ENCODE measurements around the gene VGF.
"Not testable (repeated sequence)": the region's sequence is repeated elsewhere in the genome, so short reads cannot be mapped to it uniquely, and the experiment has no call there.

VGF gene

DNA sequence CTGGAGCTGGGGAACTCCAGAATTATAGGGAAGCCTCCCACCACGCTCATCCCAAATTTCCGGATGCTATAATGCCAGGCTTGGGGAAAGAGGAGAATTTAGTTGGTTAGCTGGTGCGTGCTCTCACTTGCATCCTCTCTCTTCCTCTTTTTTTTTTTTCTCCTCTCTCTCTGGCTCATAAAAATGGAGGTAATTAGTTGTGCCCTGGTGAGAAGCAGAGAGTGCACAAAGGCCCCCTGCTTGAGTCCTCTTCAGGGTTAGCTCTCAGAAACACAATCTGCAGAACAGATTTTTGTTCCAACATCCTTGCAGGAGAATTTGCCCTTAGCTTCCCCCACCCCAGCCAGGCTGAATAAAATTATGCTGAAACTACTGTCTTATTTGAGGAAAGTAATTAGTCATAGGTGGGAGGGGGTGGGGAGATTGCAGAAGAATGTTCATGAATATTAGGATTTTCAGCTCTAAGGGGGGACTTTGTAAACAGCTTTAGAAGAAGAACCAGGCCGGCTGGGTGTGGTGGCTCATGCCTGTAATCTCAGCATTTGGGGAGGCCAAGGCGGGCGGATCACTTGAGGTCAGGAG lies 30.9 kb downstream of the VGF start:
- no peak for DNase-seq

DNA sequence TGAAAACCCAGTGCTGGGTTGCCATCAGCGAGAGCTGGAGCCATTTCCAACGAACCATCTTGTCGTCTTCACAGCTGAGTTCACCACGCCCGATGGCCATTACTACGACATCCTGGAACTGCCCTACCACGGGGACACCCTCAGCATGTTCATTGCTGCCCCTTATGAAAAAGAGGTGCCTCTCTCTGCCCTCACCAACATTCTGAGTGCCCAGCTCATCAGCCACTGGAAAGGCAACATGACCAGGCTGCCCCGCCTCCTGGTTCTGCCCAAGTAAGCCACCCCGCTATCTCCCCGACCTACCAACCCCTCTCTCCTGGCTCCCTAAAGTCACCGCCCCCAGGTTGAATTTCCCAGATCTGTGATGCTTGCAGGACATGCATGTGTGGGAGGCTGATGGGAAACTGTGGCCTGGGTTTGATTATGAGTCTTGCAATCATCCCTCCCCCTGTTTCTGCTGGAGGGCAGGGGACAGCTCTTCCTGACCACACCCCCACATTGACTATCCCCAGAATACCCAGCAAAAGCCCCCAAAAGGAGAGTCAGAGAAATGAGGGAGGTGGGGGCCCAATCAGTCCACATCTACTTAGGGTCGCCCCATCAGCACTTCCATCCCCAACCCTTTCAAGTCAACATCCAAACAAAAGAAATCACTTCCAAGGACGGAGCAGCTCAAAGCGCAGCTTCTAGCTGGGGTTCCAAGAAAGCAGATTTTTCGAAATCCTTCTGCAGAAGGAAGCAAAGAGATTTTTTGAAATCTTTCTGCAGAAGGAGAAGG lies 31.6 kb downstream of the VGF start:
- DNase-seq = no peak

DNA sequence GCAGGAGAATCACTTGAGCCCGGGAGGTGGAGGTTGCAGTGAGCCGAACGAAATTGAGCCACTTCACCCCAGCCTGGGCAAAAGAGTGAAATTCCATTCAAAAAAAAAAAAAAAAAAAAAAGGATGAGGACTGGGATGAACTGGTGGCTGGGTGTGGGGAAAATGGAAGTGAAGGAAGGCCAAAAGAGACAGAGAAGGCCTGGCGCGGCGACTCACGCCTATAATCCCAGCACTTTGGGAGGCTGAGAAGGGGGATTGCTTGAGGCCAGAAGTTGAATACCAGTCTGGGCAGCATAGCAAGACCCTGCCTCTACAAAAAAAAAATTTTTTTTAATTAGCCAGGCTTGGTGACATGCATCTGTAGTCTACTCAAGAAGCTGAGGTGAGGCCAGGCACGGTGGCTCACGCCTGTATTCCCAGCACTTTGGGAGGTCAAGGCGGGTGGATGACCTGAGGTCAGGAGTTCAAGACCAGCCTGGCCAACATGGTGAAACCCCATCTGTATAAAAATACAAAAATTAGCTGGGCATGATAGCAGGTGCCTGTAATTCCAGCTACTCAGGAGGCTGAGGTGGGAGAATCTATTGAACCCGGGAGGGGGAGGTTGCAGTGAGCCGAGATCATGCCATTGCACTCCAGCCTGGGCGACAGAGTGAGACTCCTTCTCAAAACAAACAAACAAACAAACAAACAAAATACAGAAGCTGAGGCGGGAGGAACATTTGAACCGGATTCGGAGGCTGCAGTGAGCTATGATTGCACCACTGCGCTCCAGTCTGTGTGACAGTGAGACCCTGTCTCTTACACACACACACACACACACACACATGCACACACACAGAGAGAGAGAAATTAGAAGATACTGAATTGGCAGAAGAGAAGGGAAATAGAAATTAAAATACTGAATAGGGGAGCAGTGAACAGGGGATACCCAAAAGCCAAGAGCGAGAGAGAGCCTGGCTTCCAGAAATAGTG lies 32.5 kb downstream of the VGF start:
- DNase-seq = not testable (repeated sequence)

DNA sequence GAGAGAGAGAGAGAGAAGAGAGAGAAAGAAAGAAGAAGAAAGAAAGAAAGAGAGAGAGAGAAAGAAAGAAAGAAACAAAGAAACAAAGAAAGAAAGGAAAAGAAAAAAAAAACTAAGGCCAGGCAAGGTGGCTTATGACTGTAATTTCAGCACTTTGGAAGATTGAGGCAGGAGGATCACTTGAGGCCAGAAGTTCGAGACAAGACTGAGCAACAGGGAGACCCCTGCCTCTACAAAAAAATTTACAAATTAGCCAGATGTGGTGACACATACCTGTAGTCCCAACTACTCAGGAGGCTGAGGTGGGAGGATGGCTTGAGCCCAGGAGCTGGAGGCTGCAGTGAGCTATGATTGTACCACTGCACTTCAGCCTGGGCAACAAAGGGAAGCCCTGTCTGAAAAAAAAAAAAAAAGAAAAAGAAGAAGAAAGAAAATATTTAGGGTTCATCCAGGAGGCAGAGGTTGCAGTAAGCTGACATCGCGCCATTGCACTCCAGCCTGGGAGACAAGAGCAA lies 35.7 kb downstream of the VGF start:
- DNase-seq = no peak

DNA sequence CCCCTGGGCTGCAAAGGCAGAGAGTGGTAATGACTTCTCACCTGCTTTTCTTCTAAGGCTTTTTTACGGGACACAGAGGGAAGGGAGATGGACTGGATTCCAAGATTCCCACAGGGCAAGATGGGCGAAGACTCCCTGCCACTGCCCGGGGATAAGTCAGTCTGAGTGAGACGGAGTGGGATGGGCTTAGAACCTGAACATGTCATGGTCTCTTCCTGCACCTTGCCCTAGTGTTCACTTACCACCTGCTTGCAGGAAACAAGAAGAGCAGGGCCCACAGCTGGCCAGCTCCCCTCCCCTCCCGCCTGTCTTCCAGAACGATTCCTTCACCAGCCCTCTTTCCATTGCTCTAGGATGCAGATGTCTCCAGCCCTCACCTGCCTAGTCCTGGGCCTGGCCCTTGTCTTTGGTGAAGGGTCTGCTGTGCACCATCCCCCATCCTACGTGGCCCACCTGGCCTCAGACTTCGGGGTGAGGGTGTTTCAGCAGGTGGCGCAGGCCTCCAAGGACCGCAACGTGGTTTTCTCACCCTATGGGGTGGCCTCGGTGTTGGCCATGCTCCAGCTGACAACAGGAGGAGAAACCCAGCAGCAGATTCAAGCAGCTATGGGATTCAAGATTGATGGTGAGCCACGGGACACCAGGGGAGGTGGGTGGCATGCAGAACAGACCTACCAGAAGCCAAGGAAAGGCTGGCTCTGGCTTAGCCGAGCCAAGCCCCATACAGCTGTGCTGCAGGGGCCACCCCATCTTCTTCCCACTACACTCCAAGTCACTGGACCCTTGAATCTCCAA lies 37.1 kb downstream of the VGF start:
- no peak for DNase-seq

DNA sequence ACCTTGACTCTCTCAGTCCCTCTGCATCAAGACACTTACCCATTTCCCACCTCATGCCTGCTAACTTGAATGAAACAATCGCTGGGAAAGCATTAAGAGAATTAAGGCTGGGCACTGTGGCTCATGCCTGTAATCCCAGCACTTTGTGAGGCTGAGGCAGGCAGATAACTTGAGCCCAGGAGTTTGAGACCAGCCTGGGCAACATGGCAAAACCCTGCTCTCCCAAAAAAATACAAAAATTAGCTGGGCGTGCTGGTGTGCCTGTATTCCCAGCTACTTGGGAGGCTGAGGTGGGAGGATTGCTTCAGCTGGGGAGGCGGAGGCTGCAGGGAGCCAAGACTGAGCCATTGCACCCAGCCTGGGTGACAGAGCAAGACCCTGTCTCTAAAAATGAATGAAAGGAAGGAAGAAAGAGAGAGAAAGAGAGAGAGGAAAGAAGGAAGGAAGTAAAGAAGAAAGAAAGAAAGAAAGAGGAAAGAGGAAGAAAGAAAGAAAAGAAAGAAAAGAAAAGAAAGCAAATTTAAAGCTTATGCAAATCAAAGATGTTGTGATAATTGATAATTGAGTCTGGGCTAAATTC lies 37.8 kb downstream of the VGF start:
- DNase-seq = no peak

DNA sequence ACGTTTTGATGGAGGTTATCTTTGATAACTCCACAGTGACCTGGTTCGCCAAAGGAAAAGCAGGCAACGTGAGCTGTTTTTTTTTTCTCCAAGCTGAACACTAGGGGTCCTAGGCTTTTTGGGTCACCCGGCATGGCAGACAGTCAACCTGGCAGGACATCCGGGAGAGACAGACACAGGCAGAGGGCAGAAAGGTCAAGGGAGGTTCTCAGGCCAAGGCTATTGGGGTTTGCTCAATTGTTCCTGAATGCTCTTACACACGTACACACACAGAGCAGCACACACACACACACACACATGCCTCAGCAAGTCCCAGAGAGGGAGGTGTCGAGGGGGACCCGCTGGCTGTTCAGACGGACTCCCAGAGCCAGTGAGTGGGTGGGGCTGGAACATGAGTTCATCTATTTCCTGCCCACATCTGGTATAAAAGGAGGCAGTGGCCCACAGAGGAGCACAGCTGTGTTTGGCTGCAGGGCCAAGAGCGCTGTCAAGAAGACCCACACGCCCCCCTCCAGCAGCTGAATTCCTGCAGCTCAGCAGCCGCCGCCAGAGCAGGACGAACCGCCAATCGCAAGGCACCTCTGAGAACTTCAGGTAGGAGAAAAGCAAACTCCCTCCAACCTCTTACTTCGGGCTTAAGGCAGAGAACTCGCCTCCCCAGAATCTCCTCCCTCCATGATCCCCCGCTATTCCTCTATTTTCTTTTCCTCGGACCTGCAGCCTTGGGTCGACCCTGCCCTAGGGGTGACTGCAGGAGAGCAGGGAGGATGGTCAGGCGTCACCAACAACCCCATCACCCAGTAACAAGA lies 38.5 kb downstream of the VGF start, which contains the start of gene SERPINE1:
Gene SERPINE1, plus strand, starts transcription at position 454 of the 809 bp plus-strand sequence. CDS start 1,290 bp downstream, outside the sequence.
- peak; percentile 25 for DNase-seq

DNA sequence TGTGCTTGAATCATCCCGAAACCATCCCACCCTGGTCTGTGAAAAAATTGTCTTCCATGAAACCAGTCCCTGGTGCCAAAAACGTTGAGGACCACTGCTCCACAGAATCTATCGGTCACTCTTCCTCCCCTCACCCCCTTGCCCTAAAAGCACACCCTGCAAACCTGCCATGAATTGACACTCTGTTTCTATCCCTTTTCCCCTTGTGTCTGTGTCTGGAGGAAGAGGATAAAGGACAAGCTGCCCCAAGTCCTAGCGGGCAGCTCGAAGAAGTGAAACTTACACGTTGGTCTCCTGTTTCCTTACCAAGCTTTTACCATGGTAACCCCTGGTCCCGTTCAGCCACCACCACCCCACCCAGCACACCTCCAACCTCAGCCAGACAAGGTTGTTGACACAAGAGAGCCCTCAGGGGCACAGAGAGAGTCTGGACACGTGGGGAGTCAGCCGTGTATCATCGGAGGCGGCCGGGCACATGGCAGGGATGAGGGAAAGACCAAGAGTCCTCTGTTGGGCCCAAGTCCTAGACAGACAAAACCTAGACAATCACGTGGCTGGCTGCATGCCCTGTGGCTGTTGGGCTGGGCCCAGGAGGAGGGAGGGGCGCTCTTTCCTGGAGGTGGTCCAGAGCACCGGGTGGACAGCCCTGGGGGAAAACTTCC lies 39.2 kb downstream of the VGF start:
- DNase-seq = no peak

DNA sequence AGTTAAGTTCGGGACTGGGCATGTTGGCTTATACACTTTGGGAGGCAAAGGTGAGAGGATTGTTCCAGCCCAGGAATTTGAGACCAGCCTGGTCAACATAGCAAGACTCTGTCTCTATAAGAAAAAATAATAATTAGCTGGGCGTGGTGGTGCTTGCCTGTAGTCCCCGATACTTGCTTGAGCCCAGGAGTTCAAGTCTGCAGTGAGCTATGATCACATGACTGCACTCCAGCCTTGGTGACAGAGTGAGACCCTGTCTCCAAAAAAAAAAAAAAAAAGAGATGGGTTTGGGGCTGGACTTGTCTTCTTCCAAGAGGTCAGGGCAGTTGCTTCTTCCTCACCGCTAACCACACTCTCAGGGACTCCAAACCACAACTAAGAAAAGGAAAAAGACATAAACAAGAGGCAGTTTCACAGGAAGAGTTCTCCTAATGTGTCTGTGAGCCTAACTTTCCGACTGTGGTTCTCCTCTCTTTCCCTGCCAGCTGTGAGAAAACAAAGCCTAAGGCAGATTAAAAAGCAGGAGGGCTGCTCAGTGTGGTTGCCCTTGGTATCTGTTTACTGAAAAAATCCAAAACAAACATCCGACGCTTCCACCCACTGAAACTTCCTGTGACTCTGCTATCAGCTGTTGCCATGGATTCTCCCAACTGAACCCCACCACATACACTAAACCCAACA lies 40.9 kb downstream of the VGF start:
- no peak for DNase-seq

DNA sequence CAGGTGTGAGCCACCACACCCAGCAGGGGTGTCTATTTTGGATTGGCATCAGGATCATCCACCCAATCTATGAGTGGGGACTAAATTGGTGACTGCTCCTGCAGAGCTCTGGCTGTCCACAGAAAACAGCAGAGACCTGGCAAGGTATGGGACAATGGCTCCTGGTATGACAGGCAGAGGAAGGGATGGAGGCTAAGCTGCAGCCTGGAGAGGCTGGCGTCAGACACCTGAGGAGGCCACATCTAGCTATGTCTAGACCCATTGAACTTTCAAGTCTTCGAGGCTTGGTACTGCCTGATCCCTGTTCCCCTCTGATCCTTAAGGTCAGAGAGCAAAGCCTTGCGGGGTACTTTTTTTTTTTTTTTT lies 41.7 kb downstream of the VGF start:
- DNase-seq = no peak

DNA sequence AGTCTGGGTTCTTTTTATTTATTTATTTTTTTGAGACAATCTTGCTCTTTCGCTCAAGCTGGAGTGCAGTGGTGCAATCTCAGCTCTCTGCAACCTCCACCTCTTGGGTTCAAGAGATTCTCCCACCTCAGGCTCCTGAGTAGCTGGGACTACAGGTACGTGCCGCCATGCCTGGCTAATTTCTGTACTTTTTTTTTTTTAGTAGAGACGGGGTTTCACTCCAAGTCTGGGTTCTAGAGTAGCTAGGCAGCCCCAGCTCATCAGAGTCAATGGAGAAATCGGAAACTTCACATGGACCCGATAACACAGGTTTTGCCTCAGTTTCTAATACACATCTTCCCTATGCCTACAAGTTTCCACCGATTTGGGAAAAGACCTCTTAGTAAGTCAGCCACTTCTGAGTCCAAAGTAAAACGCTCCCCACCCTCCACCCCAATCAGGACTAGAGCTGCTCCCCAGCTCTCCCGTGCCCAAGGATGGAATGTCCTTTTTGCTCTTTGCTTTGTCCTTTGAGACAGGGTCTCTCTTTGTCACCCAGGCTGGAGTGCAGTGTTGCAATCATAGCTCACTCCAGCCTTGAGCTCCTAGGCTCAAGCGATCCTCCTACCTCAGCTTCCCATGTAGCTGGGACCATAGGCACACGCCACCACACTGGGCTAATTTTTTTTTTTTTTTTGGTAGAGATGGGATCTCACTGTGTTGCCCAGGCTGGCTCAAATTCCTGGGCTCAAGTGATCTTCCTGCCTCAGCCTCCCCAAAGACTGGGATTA lies 42.3 kb downstream of the VGF start:
- no peak for DNase-seq

DNA sequence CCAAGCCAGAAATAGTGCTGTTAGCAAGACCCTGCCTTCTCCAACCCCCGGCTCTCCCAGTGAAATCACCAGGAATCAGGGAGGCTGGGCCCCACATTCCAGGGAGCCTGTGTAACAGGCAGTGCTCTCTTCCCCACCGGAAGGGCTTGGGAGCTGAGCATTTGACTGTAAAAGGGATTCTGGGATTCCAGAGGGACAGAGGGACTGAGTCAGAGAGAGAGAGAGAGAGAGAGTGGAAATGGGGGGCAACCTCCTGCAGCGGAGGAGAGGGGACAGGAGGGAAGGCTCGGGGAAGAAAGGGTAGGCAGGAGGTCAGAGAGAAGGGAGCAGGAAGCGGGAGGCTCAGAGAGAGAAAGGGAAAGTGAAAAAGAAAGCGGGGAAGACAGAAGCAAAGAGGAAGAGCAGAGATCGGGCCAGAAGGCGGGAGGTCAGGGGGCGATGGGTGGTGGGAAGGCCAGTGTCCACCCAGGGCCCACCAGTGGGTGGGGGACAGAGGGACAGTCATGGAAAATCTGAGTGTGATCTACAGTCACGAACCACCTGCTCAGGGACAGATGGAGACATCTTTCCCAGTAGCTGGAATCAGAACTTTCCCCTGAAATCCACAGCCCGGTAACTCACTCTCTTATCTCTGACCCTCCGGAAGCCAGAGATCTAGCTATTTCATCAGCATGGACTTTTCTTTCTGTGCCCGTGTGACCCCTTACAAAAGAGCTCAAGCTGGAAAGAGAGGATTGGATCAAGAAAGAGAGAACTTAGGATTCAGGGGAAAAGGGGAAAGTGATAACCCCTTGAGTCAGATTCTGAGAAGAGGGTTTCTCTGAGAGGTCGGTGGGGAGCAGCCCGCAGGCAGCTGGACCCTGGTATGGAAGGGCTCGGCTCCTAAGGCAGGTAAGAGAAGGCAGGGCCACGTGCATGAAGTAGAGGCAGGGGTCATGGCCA lies 43.1 kb downstream of the VGF start:
- DNase-seq = no peak

DNA sequence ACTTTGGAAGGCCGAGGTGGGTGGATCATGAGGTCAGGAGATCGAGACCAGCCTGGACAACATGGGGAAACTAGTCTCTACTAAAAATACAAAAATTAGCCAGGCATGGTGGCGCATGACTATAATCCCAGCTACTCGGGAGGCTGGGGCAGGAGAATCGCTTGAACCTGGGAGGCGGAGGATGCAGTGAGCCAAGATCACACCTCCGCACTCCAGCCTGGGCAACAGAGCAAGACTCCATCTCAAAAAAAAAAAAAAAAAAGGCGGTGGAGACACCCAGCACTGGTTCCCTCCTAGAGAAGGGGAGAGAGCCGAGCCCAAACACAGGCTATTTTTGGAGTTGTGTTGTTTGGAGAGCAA lies 43.8 kb downstream of the VGF start:
- DNase-seq = not testable (repeated sequence)

DNA sequence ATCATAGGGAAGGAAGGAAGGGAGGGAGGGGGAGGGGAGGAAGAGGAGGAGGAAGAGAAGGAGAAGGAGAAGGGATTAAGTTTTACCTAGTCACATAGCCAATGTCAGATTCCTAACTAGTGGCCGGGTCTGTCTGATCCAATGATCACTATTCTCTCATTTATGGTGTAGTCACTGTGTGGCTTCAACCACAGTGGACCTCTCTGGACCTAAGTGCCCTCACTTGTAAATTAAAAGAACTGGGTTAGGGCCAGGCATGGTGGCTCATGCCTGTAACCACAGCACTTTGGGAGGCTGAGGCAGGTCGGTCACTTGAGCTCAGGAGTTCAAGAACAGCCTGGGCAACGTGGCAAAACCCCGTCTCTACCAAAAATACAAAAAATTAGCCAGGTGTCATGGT lies 45.1 kb downstream of the VGF start:
- DNase-seq = no peak

DNA sequence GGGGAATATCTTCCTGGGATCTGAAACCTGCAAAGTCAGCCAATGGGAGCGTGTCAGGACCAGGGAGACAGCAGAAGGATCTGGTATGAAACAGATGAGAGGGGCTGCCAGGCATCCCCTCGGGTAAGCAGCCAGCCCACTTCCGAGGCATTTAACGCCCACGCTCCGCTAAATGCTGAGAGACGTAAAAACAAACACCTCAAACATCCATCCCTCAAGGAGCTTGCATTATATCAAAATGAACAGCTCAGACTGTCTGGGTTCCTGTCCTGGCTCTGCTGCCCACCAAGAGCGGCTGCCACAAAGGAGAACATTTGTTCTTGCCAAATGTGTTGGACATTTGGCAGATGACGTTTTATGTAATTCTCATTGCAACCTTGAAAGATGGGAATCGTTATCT lies 45.5 kb downstream of the VGF start:
- no peak for DNase-seq

DNA sequence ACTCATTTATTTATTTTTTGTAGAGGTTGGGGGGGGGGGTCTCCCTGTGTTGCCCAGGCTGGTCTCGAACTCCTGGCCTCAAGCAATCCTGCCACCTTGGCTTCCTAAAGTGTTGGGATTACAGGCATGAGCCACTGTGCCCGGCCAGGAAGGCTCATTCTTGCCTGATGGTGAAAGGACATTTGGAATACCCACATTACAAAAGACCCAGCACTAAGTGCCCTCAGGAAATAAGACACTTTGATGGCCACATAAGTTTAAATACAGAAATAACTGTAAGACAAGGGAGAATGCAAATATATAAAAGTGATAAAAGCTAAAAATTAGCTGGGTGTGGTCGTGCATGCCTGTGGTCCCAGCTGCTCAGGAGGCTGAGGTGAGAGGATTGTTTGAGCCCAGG lies 46.5 kb downstream of the VGF start:
- no peak for DNase-seq

DNA sequence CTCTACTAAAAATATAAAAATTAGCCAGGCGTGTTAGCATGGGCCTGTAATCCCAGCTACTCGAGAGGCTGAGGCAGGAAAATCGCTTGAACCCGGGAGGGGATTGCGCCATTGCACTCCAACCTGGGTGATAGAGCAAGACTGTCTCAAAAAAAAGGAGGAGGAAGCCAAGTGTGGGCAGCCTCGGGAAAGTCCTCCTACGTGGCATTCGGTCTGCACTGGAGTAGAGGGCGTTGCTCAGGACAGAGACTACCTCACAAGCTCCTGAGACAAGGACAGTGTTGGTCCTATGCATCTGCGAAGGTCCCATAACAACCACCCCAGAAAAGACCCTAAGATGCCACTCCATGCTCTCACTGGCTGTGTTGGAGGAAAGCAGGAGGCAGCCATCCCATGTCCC lies 48.5 kb downstream of the VGF start:
- DNase-seq = no peak

DNA sequence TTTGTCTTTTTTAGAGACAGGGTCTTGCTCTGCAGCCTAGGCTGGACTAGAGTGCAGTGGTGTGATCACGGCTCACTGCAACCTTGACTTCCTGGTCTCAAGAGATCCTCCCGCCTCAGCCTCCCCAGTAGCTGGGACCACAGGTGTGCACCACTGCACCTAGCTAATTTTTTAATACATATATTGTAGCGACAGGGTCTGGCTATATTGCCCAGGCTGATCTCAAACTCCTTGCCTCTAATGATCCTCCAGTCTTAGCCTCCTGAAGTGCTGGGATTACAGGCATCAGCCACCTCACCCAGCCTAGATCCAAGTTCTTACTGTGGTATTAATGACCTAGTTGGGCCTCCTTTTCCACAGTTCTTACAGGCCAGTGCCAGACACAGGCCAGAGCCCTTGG lies 50.2 kb downstream of the VGF start:
- no peak for DNase-seq
